Activated naive CD4-positive, alpha-beta T cell treated with anti-CD3 and anti-CD28 coated beads, Interleukin-2, amount 50 U/mL, for 16 hours (primary cell): ENCODE measurements around the gene DUS1L.
A peak's percentile ranks its signal among the peaks of the same experiment; 100 is the strongest.
"Not testable (repeated sequence)": the region's sequence is repeated elsewhere in the genome, so short reads cannot be mapped to it uniquely, and the experiment has no call there.

Experiments
- DNase-seq: peaks from one replicate; pipeline ENCODE4 v3.0.0-alpha.2; 2020

DUS1L gene

GRCh38 chr17:82038796-82039409 is 26.7 kb downstream of the DUS1L start:
- not testable (repeated sequence) for DNase-seq

DNA sequence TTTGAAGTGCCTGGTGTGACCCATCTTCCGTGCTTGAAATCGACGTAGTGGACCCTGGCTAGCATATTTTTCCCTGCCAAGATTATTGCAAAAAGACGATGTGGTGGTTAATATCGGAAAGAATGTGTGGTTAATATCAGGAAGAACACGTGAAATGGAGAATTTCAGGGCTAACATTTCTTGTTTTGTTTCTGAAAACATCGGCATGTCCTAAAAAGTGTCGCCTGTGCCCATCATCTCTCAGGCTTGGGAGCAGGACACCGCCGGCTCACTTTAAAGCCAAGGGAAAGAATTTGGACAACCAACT is 27.8 kb downstream of the DUS1L start:
- no peak for DNase-seq

- peak; percentile 93 for DNase-seq
Observed at GRCh38 chr17:82037092-82037888, 28.3 kb downstream of the DUS1L start, which contains the start of gene DCXR. Gene DCXR (minus strand): TSS chr17:82037697. CDS start chr17:82037682, 15 bp downstream.

GRCh38 chr17:82036634-82037091 is 28.9 kb downstream of the DUS1L start:
- DNase-seq: no peak

- no peak for DNase-seq
Observed at GRCh38 chr17:82035956-82036633, 29.5 kb downstream of the DUS1L start.

DNA sequence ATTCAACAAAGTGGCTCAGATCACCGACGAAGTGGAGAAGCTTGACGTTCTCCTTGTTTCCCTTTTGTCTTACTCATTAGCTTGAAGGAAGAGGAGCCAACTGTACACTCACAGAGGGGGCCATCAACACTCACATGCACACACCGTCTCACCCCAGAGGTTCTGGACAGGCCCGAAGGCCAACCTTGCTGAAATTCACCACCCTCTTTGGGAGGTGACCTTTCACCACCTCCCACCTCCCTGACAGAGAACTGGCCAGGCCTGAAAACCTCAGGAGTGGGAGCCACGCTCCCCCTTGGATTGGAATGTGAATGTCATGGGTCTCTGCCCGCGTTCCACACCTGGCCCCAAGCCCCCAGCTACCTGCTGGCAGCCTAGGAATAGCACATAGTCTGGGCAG is 30.1 kb downstream of the DUS1L start:
- no peak for DNase-seq

- DNase-seq: no peak
Observed at GRCh38 chr17:82034371-82035011, 31.1 kb downstream of the DUS1L start.

- DNase-seq: no peak
Observed at GRCh38 chr17:82033359-82034085, 32.1 kb downstream of the DUS1L start.

DNA sequence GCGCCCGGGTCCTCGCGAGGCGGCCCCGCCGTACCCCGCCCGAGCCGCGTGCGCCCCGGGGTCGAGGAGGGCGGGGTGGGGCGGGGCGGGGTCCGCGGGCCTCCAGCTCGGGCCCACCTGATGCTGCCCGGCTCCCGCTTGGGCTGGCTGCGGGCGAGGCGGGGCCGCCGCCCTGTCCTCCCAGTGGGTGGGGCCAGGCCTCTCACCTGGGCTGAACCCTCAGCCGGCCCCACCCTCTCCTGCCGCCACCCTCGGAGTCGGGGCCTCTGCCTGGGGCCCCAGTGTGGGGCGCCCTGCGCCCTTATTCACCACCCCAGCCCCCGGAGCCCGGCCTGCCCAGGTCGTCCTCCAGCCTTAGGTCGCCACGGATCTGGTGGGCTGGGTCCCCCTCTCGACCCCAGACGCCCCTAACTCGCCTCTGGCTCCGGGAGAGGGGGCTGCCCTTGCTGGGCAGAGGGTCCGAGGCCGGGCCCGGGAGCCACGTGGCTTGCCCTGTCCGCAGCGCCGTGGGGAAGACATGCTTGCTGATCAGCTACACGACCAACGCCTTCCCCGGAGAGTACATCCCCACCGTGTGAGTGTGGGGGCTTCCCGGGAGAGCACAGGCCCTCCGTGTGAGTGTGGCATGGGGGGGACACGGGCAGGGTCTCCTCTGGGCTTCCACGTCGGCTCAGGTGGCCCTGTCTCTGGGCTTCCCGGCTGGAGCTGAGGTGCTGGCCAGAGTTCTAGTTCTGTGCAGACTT is 33.5 kb downstream of the DUS1L start:
- DNase-seq: peak; percentile 49

GRCh38 chr17:82031303-82031884 is 34.2 kb downstream of the DUS1L start, which contains the start of gene RAC3:
Gene RAC3 (plus strand): TSS chr17:82031678. CDS start chr17:82031762, 84 bp downstream.
- no peak for DNase-seq

GRCh38 chr17:82030470-82031302 is 34.9 kb downstream of the DUS1L start:
- DNase-seq: peak; percentile 79

DNA sequence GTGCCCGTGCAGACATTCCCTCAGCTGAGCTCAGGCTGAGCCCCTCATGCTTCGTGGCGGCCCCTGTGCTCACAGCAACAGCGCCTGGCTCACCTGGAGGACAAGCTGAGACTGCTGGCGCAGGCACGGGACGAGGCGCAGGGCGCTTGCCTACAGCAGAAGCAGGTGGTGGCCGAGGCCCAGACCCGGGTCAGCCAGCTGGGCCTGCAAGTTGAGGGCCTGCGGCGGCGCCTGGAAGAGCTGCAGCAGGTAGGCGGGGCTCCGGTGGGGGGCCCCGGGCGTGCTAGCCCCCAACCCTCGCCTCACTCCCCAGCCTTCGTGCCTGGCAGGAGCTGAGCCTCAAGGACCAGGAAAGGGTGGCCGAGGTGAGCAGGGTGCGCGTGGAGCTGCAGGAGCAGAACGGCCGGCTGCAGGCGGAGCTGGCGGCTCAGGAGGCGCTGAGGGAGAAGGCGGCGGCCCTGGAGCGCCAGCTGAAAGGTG is 35.6 kb downstream of the DUS1L start:
- no peak for DNase-seq

GRCh38 chr17:82029391-82029790 is 36.2 kb downstream of the DUS1L start:
- no peak for DNase-seq

DNA sequence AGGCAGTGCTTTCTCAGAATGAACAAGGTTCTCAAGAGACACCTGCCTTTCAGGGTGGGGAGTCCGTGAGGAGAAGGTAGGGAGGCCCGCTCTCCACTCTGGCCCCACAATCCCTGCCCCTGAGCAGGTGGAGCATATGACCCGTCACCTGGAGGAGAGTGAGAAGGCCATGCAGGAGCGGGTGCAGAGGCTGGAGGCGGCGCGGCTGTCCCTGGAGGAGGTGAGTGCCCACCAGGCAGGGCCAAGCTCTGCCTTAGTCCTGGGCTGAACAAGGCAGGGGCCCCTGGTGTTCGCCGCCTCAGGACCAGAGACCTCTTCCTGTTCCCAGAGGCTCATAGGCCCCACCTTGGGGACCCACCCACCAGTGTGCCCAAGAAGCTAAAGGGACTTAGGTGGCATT is 36.6 kb downstream of the DUS1L start:
- DNase-seq: no peak

DNA sequence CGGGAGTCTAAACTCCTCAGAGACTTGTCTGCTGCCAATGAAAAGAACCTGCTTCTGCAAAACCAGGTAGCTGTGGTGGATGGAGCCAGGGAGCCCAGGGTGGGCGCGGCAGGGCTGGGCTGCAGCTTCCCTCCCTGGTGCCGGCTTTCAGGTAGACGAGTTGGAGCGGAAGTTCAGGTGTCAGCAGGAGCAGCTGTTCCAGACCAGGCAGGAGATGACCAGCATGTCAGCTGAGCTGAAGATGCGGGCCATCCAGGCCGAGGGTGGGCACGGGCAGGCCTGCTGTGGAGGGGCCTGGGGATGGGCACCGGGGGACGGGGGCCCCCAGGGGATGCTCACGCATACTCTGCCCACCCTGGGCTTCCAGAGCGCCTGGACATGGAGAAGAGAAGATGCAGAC is 37.4 kb downstream of the DUS1L start:
- DNase-seq: no peak

DNA sequence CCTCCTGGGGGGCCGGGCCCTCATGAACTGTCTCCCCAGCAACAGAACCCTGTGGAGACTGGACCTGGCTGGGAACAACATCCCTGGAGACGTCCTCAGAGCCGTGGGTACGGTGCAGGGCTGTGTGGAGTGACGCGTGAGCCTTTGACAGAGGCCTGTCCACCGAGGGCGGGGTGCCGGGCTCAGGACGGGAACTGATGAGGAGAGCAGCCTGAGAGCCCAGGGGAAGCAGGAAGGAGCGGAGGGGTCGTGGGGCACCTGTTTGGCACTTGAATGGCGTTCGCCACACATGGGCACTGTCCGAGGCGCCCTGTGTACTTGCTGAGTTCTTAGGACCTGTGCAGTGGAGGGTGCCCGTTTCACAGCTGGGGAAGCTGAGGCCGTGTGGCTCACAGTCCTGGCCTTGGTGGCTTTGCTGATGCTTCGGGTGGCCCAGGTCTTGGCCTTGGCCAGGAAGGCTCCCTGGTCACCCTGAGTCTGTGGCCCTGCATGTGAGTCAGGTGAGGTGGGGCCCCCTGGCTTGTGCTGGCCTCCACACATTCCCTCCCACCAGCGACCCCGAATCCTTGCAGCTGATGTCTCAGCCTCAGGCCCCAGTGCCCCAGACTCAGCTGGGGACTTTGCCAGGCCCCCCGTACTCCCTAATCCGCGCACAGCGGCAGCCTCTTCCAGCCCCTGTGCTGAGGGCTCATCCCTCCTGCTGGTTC is 40.0 kb downstream of the DUS1L start:
- DNase-seq: no peak

GRCh38 chr17:82024859-82025258 is 40.7 kb downstream of the DUS1L start:
- DNase-seq: no peak

GRCh38 chr17:82023447-82024241 is 42.0 kb downstream of the DUS1L start:
- DNase-seq: peak; percentile 31

- peak; percentile 100 for DNase-seq
Observed at GRCh38 chr17:82022981-82023446, 42.6 kb downstream of the DUS1L start, which contains the start of gene LRRC45. Gene LRRC45 (plus strand): TSS chr17:82023305. CDS start chr17:82023644, 339 bp downstream.
